Peyer's patch (tissue), 4 donors: ENCODE data around the gene ZNF672. TPM values are rescaled to one million over a fixed set of nuclear protein-coding genes. Genes with fewer than 3 reads are reported as not detected.
"Not testable (repeated sequence)": the region's sequence is repeated elsewhere in the genome, so short reads cannot be mapped to it uniquely, and the experiment has no call there.

ENCODE experiments used
- DNase-seq, 3 donors: peaks; one replicate each; pipeline ENCODE4 v3.0.0-alpha.2; 2017 to 2019
- H3K27ac ChIP-seq, 4 donors: fragments of 200-600 bp; sonication (generic); one replicate each; pipeline ENCODE4 v1.5.1; 2016 to 2019
- H3K27me3 ChIP-seq, 2 donors: fragments of 200-600 bp; sonication (generic); one replicate each; pipeline ENCODE4 v1.5.1; 2019
- H3K36me3 ChIP-seq, 3 donors: fragments of 200-600 bp; sonication (generic); one replicate each; pipeline ENCODE4 v1.5.1; 2016 to 2019
- H3K4me1 ChIP-seq, 4 donors: fragments of 200-600 bp; sonication (generic); one replicate each; pipeline ENCODE4 v1.5.1; 2016 to 2019
- H3K4me3 ChIP-seq, 4 donors: fragments of 200-600 bp; sonication (generic); 1 replicate in 3 of 4; 2 replicates in 1 of 4; pipeline ENCODE4 v1.5.1; 2016 to 2019; ENCODE audit warnings: mild to moderate bottlenecking in 1 of 4
- H3K9me3 ChIP-seq, 4 donors: fragments of 200-600 bp; sonication (generic); one replicate each; pipeline ENCODE4 v1.5.1; 2016 to 2019; ENCODE audit warnings: mild to moderate bottlenecking in 1 of 4
- CTCF ChIP-seq, 6 experiments: fragments of 450-650 bp in 4 of 6; fragments of 200-600 bp in 2 of 6; sonication (generic) in 1 of 6; IDR thresholded peaks; one replicate each; pipeline ENCODE4 v1.5.1; 2017 to 2019; ENCODE audit warnings: antibody characterized with exemption in 6 of 6, mild to moderate bottlenecking in 3 of 6, moderate library complexity in 1 of 6
- POLR2A ChIP-seq, 2 donors: fragments of 450-650 bp; IDR thresholded peaks; one replicate each; pipeline ENCODE4 v1.5.1; 2017; ENCODE audit warnings: antibody characterized with exemption in 2 of 2, mild to moderate bottlenecking in 2 of 2, moderate library complexity in 2 of 2
- total RNA-seq, 4 donors: library from RNA; depleted of rRNA; stranded (reverse); fragments of >200 nt; gene quantifications; one replicate each; pipeline ENCODE4 v1.1.0, GENCODE V29; 2016

ZNF672 gene
- total RNA-seq, 4 donors from 2014 or later = 48.4 to 64.4 (median 60.5) TPM

GRCh38 chr1:248885646-248886045 lies 47.6 kb downstream of the ZNF672 start:
- H3K9me3 ChIP-seq = no peaks in the 10 kb centered on the region
- H3K4me3 ChIP-seq = no peak overlapping the region
- no peaks in the 10 kb centered on the region for H3K4me1 ChIP-seq
- no peaks in the 10 kb centered on the region for H3K27me3 ChIP-seq
- no peak for DNase-seq
- TF ChIP-seq CTCF (IDR thresholded peaks at IDR 0.05) (no peak), POLR2A (IDR thresholded peaks at IDR 0.05) (no peak)
- H3K27ac ChIP-seq = no peak overlapping the region
- H3K36me3 ChIP-seq = no peaks in the 10 kb centered on the region

- TF ChIP-seq POLR2A (IDR thresholded peaks at IDR 0.05) (no peak), CTCF (IDR thresholded peaks at IDR 0.05) (no peak)
- Histone ChIP-seq H3K9me3 (no peaks in the 10 kb centered on the region), H3K4me1 (no peaks in the 10 kb centered on the region), H3K27me3 (no peaks in the 10 kb centered on the region), H3K27ac (no peak overlapping the region), H3K4me3 (no peak overlapping the region), H3K36me3 (no peaks in the 10 kb centered on the region)
- DNase-seq = no peak
Observed at GRCh38 chr1:248886237-248886895, 48.3 kb downstream of the ZNF672 start.

- H3K9me3 ChIP-seq, H3K27ac ChIP-seq, H3K36me3 ChIP-seq, H3K4me3 ChIP-seq, H3K4me1 ChIP-seq, DNase-seq, H3K27me3 ChIP-seq: not testable (repeated sequence)
Observed at GRCh38 chr1:248889914-248890243, 51.9 kb downstream of the ZNF672 start.

- no peaks in the 10 kb centered on the region for H3K9me3 ChIP-seq
- H3K27me3 ChIP-seq = no peaks in the 10 kb centered on the region
- no peak overlapping the region for H3K4me3 ChIP-seq
- H3K36me3 ChIP-seq = no peaks in the 10 kb centered on the region
- no peak overlapping the region for H3K27ac ChIP-seq
- TF ChIP-seq CTCF (IDR thresholded peaks at IDR 0.05) (no peak), POLR2A (IDR thresholded peaks at IDR 0.05) (no peak)
- no peaks in the 10 kb centered on the region for H3K4me1 ChIP-seq
- DNase-seq = no peak
Observed at GRCh38 chr1:248890549-248891498, 52.8 kb downstream of the ZNF672 start.

GRCh38 chr1:248891758-248892157 lies 53.7 kb downstream of the ZNF672 start:
- no peaks in the 10 kb centered on the region for H3K9me3 ChIP-seq
- TF ChIP-seq CTCF (IDR thresholded peaks at IDR 0.05) = no peak
- TF ChIP-seq POLR2A (IDR thresholded peaks at IDR 0.05) = no peak
- DNase-seq = no peak
- no peak overlapping the region for H3K4me3 ChIP-seq
- no peaks in the 10 kb centered on the region for H3K4me1 ChIP-seq
- H3K27ac ChIP-seq = no peak overlapping the region
- H3K36me3 ChIP-seq = no peaks in the 10 kb centered on the region
- no peaks in the 10 kb centered on the region for H3K27me3 ChIP-seq

GRCh38 chr1:248892590-248892989 lies 54.6 kb downstream of the ZNF672 start:
- H3K36me3 ChIP-seq = no peaks in the 10 kb centered on the region
- no peaks in the 10 kb centered on the region for H3K9me3 ChIP-seq
- no peak overlapping the region for H3K4me3 ChIP-seq
- H3K27me3 ChIP-seq = no peaks in the 10 kb centered on the region
- no peak overlapping the region for H3K27ac ChIP-seq
- H3K4me1 ChIP-seq = no peaks in the 10 kb centered on the region
- TF ChIP-seq POLR2A (IDR thresholded peaks at IDR 0.05) = no peak
- no peak for TF ChIP-seq CTCF (IDR thresholded peaks at IDR 0.05)
- peak in 1 of 3 donors; percentile 68 for DNase-seq
